BLaER1 treated with 17β-estradiol and CSF1 and Interleukin-3, amounts not matched to agents 10 nM and 100 nM (cell line): ENCODE results near the gene PSMD2.
"Not testable (repeated sequence)": the region's sequence is repeated elsewhere in the genome, so short reads cannot be mapped to it uniquely, and the experiment has no call there.

Experiments
- H3K27ac ChIP-seq, 11 experiments: shearing (Covaris generic); formaldehyde crosslinking; 2 replicates each; pipeline ENCODE4 v1.8.1; 2022
- H3K27me3 ChIP-seq, 11 experiments: shearing (Covaris generic); formaldehyde crosslinking; 2 replicates each; pipeline ENCODE4 v1.8.1; 2022
- H3K36me3 ChIP-seq, 11 experiments: shearing (Covaris generic); formaldehyde crosslinking; 2 replicates each; pipeline ENCODE4 v1.8.1; 2022
- H3K4me1 ChIP-seq, 10 experiments: shearing (Covaris generic); formaldehyde crosslinking; 2 replicates each; pipeline ENCODE4 v1.8.1; 2022
- H3K4me2 ChIP-seq, 11 experiments: shearing (Covaris generic); formaldehyde crosslinking; 2 replicates each; pipeline ENCODE4 v1.8.1; 2022
- H3K4me3 ChIP-seq, 10 experiments: shearing (Covaris generic); formaldehyde crosslinking; 2 replicates each; pipeline ENCODE4 v1.8.1; 2022
- H3K9ac ChIP-seq, 11 experiments: shearing (Covaris generic); formaldehyde crosslinking; 2 replicates each; pipeline ENCODE4 v1.8.1; 2022
- H3K9me3 ChIP-seq, 11 experiments: shearing (Covaris generic); formaldehyde crosslinking; replicated peaks in 1 of 11; 2 replicates each; pipeline ENCODE4 v1.8.1; 2022
- H4K20me1 ChIP-seq, 11 experiments: shearing (Covaris generic); formaldehyde crosslinking; 2 replicates each; pipeline ENCODE4 v1.8.1; 2022
- Cebpa-rat ChIP-seq, 11 experiments: shearing (Covaris generic); IDR thresholded peaks; 2 replicates each; pipeline ENCODE4 v1.8.1; 2022

PSMD2 gene

DNA sequence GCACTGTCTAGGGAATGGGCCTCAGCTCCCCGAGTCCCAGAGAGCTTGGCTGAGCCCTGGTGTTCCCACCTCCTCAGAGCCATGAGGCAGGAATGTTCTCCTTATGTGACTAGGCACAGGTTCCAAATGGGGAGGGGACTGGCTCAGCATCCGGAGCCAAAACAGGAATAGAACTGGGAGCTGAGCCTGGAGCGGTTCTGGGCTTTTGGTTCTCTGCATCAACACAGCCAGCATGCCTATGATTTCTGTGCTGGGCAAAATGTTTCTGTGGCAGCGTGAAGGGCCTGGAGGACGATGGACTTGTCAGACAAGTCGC is 38.3 kb downstream of the PSMD2 start, which contains the start of gene FAM131A:
Gene FAM131A (plus strand): TSS at position 202 of the 316 bp plus-strand sequence. CDS start 31 bp downstream, at position 233.
- no peak for TF ChIP-seq Cebpa-rat (IDR thresholded peaks at IDR 0.05)

DNA sequence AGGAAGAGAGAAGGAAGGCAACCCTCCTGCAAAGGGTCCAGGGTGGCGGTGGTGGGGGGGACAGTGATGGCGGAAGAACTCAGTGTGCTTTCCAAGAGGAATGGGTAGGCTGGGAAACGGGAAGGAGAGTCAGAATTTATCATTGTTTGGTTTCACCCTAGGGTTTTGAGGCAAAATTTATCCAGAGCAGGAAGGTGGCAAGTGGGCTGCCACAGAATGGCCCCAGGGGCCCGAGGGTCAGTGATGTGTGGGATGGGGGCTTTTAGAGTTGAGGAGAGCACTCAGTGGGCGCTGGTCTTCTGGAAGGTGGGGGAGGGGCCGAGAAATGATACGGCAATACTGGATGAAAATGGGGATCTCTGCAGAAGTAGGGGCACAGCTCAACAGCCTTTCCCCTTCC is 38.9 kb downstream of the PSMD2 start:
- H3K36me3 ChIP-seq, result peaks cover 24 to 40% (median 36%) of the 10 kb centered on the region in 11 experiments
- H3K4me3 ChIP-seq, result peak overlapping the region in 9 of 10 experiments; percentile 32 to 79 (median 46); a peak in 17 of 20 replicates
- peak overlapping the region; percentile 21 to 86 (median 55); a peak in 17 of 22 replicates for H3K9ac ChIP-seq
- peaks cover 52 to 80% (median 60%) of the 10 kb centered on the region in 10 experiments for H3K4me1 ChIP-seq
- H4K20me1 ChIP-seq, result peaks cover 37 to 80% (median 57%) of the 10 kb centered on the region in 11 experiments; a peak in 21 of 22 replicates
- H3K4me2 ChIP-seq, result peak overlapping the region; percentile 93 to 99 (median 98)
- no peaks in the 10 kb centered on the region for H3K9me3 ChIP-seq
- no peak for TF ChIP-seq Cebpa-rat (IDR thresholded peaks at IDR 0.05)
- H3K27me3 ChIP-seq, result peaks cover 0 to 15% (median 0%) of the 10 kb centered on the region in 11 experiments; a peak in 6 of 22 replicates
- H3K27ac ChIP-seq, result peak overlapping the region in 8 of 11 experiments; percentile 5 to 59 (median 47); a peak in 10 of 22 replicates

More for the DNA sequence above, 38.3 kb downstream of the PSMD2 start, which contains the start of gene FAM131A:
- peak within 1 kb of the TSS; percentile 93 to 99 (median 98) for H3K4me2 ChIP-seq
- peak within 1 kb of the TSS; percentile 63 to 81 (median 70) for H3K4me3 ChIP-seq
- H3K9me3 ChIP-seq, result no peaks in the 10 kb centered on the region
- peak within 1 kb of the TSS; percentile 69 to 86 (median 78) for H3K9ac ChIP-seq
- peaks cover 43 to 83% (median 63%) of the 10 kb centered on the region in 11 experiments; a peak in 21 of 22 replicates for H4K20me1 ChIP-seq
- H3K4me1 ChIP-seq, result peaks cover 52 to 84% (median 60%) of the 10 kb centered on the region in 10 experiments
- H3K36me3 ChIP-seq, result peaks cover 29 to 40% (median 37%) of the 10 kb centered on the region in 11 experiments
- H3K27me3 ChIP-seq, result peaks cover 0 to 15% (median 0%) of the 10 kb centered on the region in 11 experiments; a peak in 6 of 22 replicates
- peak within 1 kb of the TSS; percentile 20 to 76 (median 63); a peak in 18 of 22 replicates for H3K27ac ChIP-seq

DNA sequence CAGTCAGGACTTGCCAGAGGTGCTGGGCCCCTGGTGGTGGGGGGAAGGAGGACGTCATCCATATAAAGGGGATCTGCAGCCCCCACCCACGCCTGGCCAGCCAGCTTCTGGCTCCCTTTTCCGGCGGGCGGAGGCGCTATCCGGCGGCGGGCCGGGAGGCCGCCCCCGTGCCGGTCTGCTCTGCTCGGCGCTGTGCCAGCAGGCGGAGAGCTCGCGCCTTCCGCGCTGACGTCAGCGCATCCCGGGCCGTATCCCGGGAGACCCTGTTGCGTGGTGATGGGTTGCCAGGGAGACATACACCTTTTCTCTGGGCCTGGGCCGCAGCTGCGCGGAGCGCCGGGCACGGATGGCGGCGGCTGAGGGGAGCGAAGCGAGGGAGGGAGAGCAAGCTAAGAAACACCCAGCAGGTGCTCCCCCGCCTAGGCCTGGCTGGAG is 39.5 kb downstream of the PSMD2 start:
- Histone ChIP-seq H3K4me2 (peak overlapping the region; percentile 93 to 99 (median 98)), H3K9ac (peak overlapping the region; percentile 21 to 86 (median 55); a peak in 20 of 22 replicates), H3K36me3 (peaks cover 24 to 40% (median 36%) of the 10 kb centered on the region in 11 experiments), H4K20me1 (peaks cover 32 to 77% (median 51%) of the 10 kb centered on the region in 11 experiments; a peak in 21 of 22 replicates), H3K27me3 (peaks cover 0 to 15% (median 0%) of the 10 kb centered on the region in 11 experiments; a peak in 6 of 22 replicates), H3K4me1 (peaks cover 52 to 80% (median 60%) of the 10 kb centered on the region in 10 experiments), H3K9me3 (no peaks in the 10 kb centered on the region), H3K27ac (peak overlapping the region in 8 of 11 experiments; percentile 5 to 59 (median 47); a peak in 11 of 22 replicates), H3K4me3 (peak overlapping the region in 9 of 10 experiments; percentile 32 to 79 (median 46); a peak in 19 of 20 replicates)
- TF ChIP-seq Cebpa-rat (IDR thresholded peaks at IDR 0.05), result no peak

DNA sequence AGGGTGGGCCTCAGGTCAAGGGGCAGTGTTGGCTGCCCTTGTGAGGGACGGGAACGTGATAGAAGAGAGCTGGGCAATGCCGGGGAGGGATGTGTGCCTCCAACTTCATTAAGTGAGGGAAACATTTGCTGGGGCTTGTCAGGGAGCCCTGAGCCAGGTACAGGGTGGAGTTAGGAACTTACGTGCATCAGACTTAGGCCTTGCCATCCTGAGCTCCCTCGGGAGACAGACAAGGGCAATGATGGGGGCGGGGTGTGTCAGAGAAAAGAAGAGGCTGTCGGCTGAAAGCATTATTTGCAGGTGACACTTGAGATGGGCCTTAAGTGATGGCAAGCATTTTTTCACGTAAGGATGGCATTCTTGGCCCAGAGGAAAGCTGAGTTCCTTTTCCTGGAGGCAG is 40.0 kb downstream of the PSMD2 start:
- Histone ChIP-seq H3K9ac (peak overlapping the region; percentile 21 to 86 (median 55); a peak in 15 of 22 replicates), H3K4me3 (peak overlapping the region in 9 of 10 experiments; percentile 32 to 79 (median 46); a peak in 15 of 20 replicates), H3K9me3 (no peaks in the 10 kb centered on the region), H3K4me2 (peak overlapping the region; percentile 93 to 99 (median 98)), H3K36me3 (peaks cover 20 to 40% (median 33%) of the 10 kb centered on the region in 11 experiments), H3K27ac (peak overlapping the region in 1 of 11 experiments; percentile 47; a peak in 3 of 22 replicates), H3K4me1 (peaks cover 52 to 75% (median 60%) of the 10 kb centered on the region in 10 experiments), H4K20me1 (peaks cover 27 to 73% (median 47%) of the 10 kb centered on the region in 11 experiments; a peak in 21 of 22 replicates), H3K27me3 (peaks cover 0 to 15% (median 0%) of the 10 kb centered on the region in 11 experiments; a peak in 6 of 22 replicates)
- no peak for TF ChIP-seq Cebpa-rat (IDR thresholded peaks at IDR 0.05)

DNA sequence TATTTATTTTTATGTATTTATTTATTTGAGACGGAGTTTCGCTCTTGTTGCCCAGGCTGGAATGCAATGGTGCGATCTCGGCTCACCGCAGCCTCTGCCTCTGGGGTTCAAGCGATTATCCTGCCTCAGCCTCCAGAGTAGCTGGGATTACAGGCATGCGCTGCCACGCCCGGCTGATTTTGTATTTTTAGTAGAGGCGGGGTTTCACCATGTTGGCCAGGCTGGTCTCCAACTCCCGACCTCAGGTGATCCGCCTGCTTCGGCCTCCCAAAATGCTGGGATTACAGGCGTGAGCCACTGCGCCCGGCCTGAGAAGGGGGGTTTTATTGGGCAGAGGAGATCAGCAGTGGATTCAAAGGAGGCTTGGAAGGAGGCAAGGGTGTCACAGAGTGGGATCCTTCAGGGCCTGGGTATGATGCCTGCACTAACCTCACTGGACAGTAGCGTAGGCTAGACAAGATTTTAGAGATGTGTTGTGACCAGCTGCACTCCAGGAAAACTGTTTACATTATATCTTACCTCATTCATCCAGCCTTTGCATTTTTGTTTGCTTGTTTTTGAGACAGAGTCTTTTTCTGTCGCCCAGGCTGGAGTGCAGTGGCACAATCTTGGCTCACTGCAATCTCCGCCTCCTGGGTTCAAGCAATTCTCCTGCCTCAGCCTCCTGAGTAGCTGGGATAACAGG is 40.6 kb downstream of the PSMD2 start:
- peaks cover 14 to 40% (median 31%) of the 10 kb centered on the region in 11 experiments for H3K36me3 ChIP-seq
- peaks cover 0 to 15% (median 0%) of the 10 kb centered on the region in 11 experiments; a peak in 6 of 22 replicates for H3K27me3 ChIP-seq
- peak overlapping the region in 2 of 10 experiments; percentile 49 to 79; a peak in 2 of 20 replicates for H3K4me3 ChIP-seq
- peak overlapping the region; percentile 93 to 99 (median 98) for H3K4me2 ChIP-seq
- not testable (repeated sequence) for H3K9me3 ChIP-seq, H3K27ac ChIP-seq
- peaks cover 52 to 70% (median 60%) of the 10 kb centered on the region in 10 experiments for H3K4me1 ChIP-seq
- peaks cover 21 to 70% (median 41%) of the 10 kb centered on the region in 11 experiments; a peak in 21 of 22 replicates for H4K20me1 ChIP-seq
- H3K9ac ChIP-seq, result peak overlapping the region in 2 of 11 experiments; percentile 14 to 83; a peak in 2 of 22 replicates

DNA sequence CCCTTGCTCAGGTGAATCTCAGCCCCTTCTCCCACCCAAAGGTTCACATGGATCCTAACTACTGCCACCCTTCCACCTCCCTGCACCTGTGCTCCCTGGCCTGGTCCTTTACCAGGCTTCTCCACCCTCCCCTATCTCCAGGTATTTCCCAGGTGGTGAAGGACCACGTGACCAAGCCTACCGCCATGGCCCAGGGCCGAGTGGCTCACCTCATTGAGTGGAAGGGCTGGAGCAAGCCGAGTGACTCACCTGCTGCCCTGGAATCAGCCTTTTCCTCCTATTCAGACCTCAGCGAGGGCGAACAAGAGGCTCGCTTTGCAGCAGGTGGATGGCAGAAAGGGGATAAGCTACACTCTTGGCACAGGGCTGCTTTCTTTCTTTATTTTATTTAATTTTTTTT is 42.9 kb downstream of the PSMD2 start:
- H3K27me3 ChIP-seq, result peaks cover 0 to 15% (median 0%) of the 10 kb centered on the region in 11 experiments; a peak in 6 of 22 replicates
- no peak overlapping the region for H3K4me3 ChIP-seq
- H3K9me3 ChIP-seq, result no peaks in the 10 kb centered on the region
- peak overlapping the region in 4 of 11 experiments; percentile 93 to 99 (median 98); a peak in 8 of 22 replicates for H3K4me2 ChIP-seq
- H3K36me3 ChIP-seq, result peaks cover 7 to 44% (median 28%) of the 10 kb centered on the region in 11 experiments; a peak in 17 of 22 replicates
- TF ChIP-seq Cebpa-rat (IDR thresholded peaks at IDR 0.05), result no peak
- peaks cover 42 to 63% (median 53%) of the 10 kb centered on the region in 10 experiments for H3K4me1 ChIP-seq
- H3K9ac ChIP-seq, result no peak overlapping the region
- H4K20me1 ChIP-seq, result peaks cover 10 to 62% (median 31%) of the 10 kb centered on the region in 11 experiments; a peak in 18 of 22 replicates
- no peak overlapping the region; a peak in 1 of 22 replicates for H3K27ac ChIP-seq

DNA sequence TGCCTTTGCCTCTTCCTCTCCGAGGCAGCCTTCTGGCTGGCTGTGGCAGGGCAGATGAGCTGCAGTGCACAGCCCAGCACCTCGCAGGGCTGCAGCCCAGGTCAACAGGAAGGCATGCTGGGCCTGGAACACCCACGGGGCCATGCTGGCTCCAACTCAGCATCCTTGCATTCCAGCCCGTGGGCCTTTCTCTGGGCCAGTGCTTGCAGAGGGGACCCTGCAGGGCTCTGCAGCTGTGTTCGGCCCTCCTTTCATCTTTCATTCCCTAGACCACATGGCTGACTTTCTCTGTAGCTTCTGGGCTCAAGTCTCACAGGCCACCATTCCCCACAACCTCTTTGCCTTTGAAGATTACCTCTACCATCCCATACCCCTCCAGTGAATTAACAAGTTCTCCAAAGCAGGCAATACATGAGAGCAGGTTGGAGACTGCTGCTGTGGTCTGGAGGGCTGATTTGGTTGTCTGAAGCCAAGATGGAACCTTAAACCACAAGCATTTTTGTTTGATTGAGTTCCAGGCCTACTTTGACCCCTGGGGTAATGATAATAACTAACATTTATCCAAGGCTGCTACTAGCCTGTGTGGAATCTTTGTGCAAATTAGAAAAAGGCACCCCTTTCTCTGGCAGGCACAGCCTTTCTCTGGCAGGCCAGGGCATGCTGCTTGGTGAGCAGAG is 44.3 kb downstream of the PSMD2 start:
- peaks cover 0 to 12% (median 0%) of the 10 kb centered on the region in 11 experiments; a peak in 6 of 22 replicates for H3K27me3 ChIP-seq
- no peak overlapping the region for H3K27ac ChIP-seq
- peaks cover 6 to 48% (median 19%) of the 10 kb centered on the region in 11 experiments; a peak in 16 of 22 replicates for H4K20me1 ChIP-seq
- H3K4me3 ChIP-seq, result no peak overlapping the region
- no peak overlapping the region for H3K9ac ChIP-seq
- peaks cover 7 to 50% (median 28%) of the 10 kb centered on the region in 11 experiments; a peak in 17 of 22 replicates for H3K36me3 ChIP-seq
- no peak for TF ChIP-seq Cebpa-rat (IDR thresholded peaks at IDR 0.05)
- H3K9me3 ChIP-seq, result no peaks in the 10 kb centered on the region
- H3K4me2 ChIP-seq, result no peak overlapping the region
- H3K4me1 ChIP-seq, result peaks cover 28 to 60% (median 39%) of the 10 kb centered on the region in 10 experiments
